IPS DF 6.9 (cell line): ENCODE measurements around the gene AGFG1.
"Not testable (repeated sequence)": the region's sequence is repeated elsewhere in the genome, so short reads cannot be mapped to it uniquely, and the experiment has no call there.

Experiments used
- DNase-seq: peaks from one replicate; pipeline ENCODE4 v3.0.0-alpha.2; 2013; ENCODE audit warnings: low read depth, low spot score
- H3K27ac ChIP-seq: one replicate; pipeline ENCODE4 v1.5.1; 2013; ENCODE audit warnings: low read length, control low read depth
- H3K27me3 ChIP-seq: 2 replicates; pipeline ENCODE4 v1.6.1; 2013; ENCODE audit warnings: mild to moderate bottlenecking, low read length; ENCODE audit not compliant: control insufficient read depth, insufficient read depth
- H3K36me3 ChIP-seq: 2 replicates; pipeline ENCODE4 v1.6.1; 2013; ENCODE audit warnings: low read length; ENCODE audit not compliant: control insufficient read depth, insufficient read depth
- H3K4me1 ChIP-seq: 2 replicates; pipeline ENCODE4 v1.6.1; 2013; ENCODE audit warnings: low read length; ENCODE audit not compliant: control insufficient read depth, insufficient read depth
- H3K4me3 ChIP-seq: 2 replicates; pipeline ENCODE4 v1.5.1; 2013; ENCODE audit warnings: mild to moderate bottlenecking, low read length
- H3K9me3 ChIP-seq: 2 replicates; pipeline ENCODE4 v1.6.1; 2013; ENCODE audit warnings: low read length, inconsistent platforms; ENCODE audit not compliant: control insufficient read depth, insufficient read depth
- WGBS: extraction: QIAGEN DNeasy Blood & Tissue Kit; methylation state at CpG from one replicate; pipeline ENCODE4 v1.1.7; 2013; ENCODE audit warnings: mixed read lengths, missing lambda C conversion rate; ENCODE audit not compliant: insufficient read length, insufficient coverage; 5-methylcytosine and 5-hydroxymethylcytosine counted together

The AGFG1 gene

GRCh38 chr2:227598835-227599503 is 127.0 kb downstream of the AGFG1 start, which contains the start of gene SCYGR2:
Gene SCYGR2, plus strand, starts transcription at chr2:227598893. Its CDS starts 0 bp downstream, at chr2:227598893.
- not testable (repeated sequence) for DNase-seq, H3K27ac ChIP-seq, H3K9me3 ChIP-seq, H3K36me3 ChIP-seq, H3K27me3 ChIP-seq, H3K4me1 ChIP-seq, H3K4me3 ChIP-seq
- no CpG with 5 or more reads among the region's 16 CpGs for WGBS

DNA sequence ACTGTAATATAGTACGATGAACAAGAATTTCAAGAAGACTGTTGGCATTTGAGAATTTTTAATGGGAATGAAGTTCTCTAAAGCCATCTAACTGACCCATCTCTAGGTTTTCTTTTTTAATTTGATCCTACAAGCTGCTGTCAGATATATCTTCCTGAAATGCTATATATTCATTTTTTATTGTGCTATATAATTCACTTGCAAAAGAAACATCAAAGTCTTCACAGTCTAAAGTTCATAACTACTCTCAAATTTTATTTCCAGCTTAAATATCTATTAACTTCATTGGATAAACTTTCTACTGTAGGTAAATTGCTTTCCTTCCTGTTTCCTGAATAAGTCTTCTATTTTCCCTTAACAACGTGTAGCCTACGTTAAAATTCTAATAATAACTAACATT is 130.4 kb downstream of the AGFG1 start:
- Histone ChIP-seq H3K27ac (no peak overlapping the region), H3K4me1 (no peaks in the 10 kb centered on the region), H3K27me3 (no peaks in the 10 kb centered on the region), H3K9me3 (no peaks in the 10 kb centered on the region), H3K4me3 (no peak overlapping the region), H3K36me3 (no peaks in the 10 kb centered on the region)
- DNase-seq = no peak
- WGBS = no CpG with 5 or more reads among the region's 3 CpGs

DNA sequence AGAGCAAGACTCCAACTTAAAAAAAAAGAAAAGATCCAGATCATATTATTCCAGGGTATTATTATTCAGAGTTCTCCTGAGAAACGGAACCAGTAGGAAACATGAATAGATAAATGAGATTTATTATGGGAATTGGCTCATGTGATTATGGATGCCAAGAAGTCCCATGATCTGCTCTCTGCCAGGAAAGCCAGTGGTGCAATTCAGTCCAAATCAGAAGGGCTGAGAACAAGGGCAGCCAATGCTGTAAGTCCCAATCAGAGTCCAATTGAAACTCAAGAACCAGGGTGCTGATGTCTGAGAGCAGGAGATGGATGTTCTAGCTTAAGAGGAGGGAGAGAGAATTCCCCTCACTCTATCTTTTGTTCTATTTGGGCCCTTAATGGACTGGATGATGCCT is 134.5 kb downstream of the AGFG1 start:
- Histone ChIP-seq H3K27ac (no peak overlapping the region), H3K36me3 (no peaks in the 10 kb centered on the region), H3K9me3 (no peaks in the 10 kb centered on the region), H3K4me3 (no peak overlapping the region), H3K4me1 (no peaks in the 10 kb centered on the region), H3K27me3 (no peaks in the 10 kb centered on the region)
- no peak for DNase-seq
- no CpG with 5 or more reads among the region's 1 CpG for WGBS

- no peaks in the 10 kb centered on the region for H3K27me3 ChIP-seq
- no peak overlapping the region for H3K27ac ChIP-seq
- H3K4me3 ChIP-seq = no peak overlapping the region
- no peak for DNase-seq
- H3K9me3 ChIP-seq = no peaks in the 10 kb centered on the region
- no peaks in the 10 kb centered on the region for H3K36me3 ChIP-seq
- no peaks in the 10 kb centered on the region for H3K4me1 ChIP-seq
- WGBS = no CpG with 5 or more reads among the region's 3 CpGs
These were observed 136.0 kb downstream of the AGFG1 start for GRCh38 chr2:227607941-227608340.

DNA sequence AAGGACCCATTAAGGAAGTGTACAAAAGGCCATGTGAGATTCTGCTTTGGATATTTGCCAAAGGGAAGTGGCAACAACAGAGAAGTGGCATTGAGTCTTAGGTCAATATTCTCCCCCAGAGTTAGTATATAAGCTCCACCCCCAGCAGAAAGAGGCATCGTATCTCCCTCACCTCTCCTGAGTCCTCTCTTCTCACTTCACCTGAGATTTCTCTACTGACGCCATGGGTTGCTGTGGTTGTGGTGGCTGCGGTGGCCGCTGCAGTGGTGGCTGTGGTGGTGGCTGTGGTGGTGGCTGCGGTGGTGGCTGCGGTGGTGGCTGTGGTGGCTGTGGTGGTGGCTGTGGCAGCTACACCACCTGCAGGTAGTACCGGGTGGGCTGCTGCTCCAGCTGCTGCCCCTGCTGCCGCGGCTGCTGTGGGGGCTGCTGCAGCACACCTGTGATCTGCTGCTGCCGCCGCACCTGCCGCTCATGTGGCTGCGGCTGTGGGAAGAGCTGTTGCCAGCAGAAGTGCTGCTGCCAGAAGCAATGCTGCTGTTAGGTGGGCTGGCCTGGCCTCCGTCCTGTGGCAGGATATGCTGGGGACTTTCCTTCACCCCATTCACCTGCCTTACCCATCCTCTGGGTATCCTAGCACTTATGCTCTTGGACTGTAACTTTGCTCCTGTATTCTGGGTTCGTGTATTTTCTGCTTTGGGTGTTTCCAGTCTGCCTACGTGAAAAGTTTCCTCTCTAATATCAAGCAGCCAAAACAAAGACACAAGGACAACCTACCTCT is 136.8 kb downstream of the AGFG1 start:
- Histone ChIP-seq H3K9me3 (no peaks in the 10 kb centered on the region), H3K36me3 (no peaks in the 10 kb centered on the region), H3K27me3 (no peaks in the 10 kb centered on the region), H3K27ac (no peak overlapping the region), H3K4me1 (no peaks in the 10 kb centered on the region), H3K4me3 (no peak overlapping the region)
- no CpG with 5 or more reads among the region's 16 CpGs for WGBS
- DNase-seq = no peak

DNA sequence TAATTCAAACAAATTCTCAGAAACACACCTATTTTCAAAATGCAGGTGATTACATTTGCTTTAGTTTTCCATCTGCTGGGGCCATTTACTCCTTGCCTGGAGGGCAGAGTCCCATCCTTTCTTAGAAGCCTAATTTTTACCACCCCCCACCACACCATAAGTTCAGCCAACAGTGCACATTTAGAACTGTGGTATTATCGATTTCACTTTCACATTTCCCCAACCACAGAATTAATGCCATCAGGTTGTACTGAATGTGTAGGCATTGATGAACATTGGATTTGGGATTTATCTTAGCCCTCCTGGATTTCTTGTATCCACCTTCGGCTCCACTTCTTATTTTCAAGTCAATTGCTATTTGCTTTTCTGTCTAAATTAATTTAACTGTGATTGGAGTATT is 138.2 kb downstream of the AGFG1 start:
- Histone ChIP-seq H3K36me3 (no peaks in the 10 kb centered on the region), H3K9me3 (no peaks in the 10 kb centered on the region), H3K4me3 (no peak overlapping the region), H3K27me3 (no peaks in the 10 kb centered on the region), H3K27ac (no peak overlapping the region), H3K4me1 (no peaks in the 10 kb centered on the region)
- WGBS = no CpG with 5 or more reads among the region's 2 CpGs
- DNase-seq = no peak
